Muscle of back (tissue), 11 donors: ENCODE data around the gene SEC24C. TPM values are rescaled to one million over a fixed set of nuclear protein-coding genes. Genes with fewer than 3 reads are reported as not detected.

ENCODE experiments used
- DNase-seq, 3 donors: peaks; one replicate each; pipeline versions ENCODE4 v3.0.0 to v3.0.0-alpha.2; 2013
- polyA plus RNA-seq, 10 donors: library from polyadenylated mRNA; unstranded; fragments of 120-200 nt; gene quantifications; one replicate each; pipeline ENCODE4 v1.2.1, GENCODE V29; 2013; ENCODE audit not compliant: insufficient read length in 10 of 10

SEC24C gene
- polyA plus RNA-seq, 10 donors = 43.1 to 55.6 (median 48.8) TPM

DNA sequence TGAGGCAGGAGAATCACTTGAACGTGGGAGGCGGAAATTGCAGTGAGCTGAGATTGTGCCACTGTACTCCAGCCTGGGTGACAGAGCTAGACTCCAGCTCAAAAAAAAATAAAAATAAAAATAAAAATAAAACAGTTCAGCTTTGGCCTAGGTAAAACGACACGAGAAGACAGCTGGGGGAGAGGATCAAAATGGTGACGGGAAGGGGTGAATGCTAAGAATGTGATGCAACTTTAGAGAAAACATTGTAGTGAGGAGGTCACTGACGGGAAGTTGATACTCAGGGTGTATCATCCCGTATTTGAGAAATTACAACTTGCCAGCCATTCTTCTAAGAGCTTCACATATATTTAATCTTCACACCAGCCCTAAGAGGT, 66.2 kb downstream of the SEC24C start:
- DNase-seq = no peak

DNA sequence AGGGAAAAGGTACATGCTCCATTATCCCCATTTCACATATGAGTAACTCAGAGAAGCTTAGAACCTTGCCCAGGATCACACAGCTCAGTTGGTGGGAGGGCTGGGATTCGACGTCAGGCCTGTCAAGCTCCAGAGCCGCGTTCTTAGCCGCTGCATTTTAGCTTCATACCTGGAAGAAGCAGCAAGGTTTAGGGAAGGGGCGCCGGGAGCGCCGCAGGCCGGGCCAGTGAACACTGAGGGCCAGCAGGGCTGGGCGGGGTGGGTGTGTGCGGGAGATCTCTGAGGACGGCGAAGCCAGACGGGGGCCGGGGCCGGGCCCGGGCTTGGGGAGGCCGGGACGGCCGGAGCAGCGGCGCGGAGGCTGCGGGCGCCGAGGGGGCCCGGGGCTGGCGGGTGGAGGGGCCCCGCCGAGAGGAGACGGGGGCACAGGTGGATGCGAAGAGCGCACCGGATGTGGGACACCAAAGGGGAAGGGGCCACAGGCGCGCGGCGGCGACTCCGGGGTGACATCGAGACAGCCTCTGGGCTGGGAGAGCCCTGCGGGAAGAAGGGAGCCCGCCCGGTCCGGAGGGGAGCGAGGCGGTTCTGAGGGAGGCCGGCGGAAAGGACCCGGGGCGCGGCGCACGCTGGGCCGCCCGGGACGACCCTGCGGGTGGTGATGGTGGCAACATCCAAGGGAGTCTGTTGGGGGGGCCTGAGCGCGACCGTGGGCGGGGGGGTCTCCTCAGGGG, 66.7 kb downstream of the SEC24C start:
- DNase-seq = peak in 1 of 3 donors; percentile 24

GRCh38 chr10:73812657-73813056, 68.5 kb downstream of the SEC24C start:
- no peak for DNase-seq

- no peak for DNase-seq
These were observed 69.2 kb downstream of the SEC24C start for GRCh38 chr10:73813333-73813732.

- no peak for DNase-seq
These were observed 70.2 kb downstream of the SEC24C start for GRCh38 chr10:73814276-73814895.

GRCh38 chr10:73814896-73815718, 70.9 kb downstream of the SEC24C start:
- DNase-seq = no peak

- no peak for DNase-seq
These were observed 71.5 kb downstream of the SEC24C start for GRCh38 chr10:73815719-73816030.

- no peak for DNase-seq
These were observed 73.0 kb downstream of the SEC24C start for GRCh38 chr10:73816917-73817729.

DNA sequence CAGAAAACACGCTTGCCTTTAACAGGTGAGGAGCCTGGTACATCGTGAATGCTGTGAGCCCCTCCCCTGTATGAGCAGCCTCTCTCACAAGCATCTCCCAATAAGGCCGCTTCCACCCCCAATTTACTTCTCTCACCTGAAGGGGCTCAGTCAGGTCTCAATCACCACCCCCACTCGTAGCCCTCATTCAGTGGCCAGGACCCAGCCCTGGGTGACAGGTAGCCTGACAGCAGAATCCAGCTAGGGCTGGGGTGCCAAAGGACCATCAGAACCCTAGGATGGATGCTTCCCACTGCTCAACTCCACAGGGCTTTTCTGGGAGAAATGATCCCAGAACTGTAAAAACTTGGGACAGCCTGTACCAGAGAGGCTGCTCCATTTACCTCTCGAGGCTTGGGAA, 73.7 kb downstream of the SEC24C start:
- no peak for DNase-seq

- no peak for DNase-seq
These were observed 74.2 kb downstream of the SEC24C start for GRCh38 chr10:73818402-73818801.

GRCh38 chr10:73819081-73819480, 74.9 kb downstream of the SEC24C start:
- no peak for DNase-seq

DNA sequence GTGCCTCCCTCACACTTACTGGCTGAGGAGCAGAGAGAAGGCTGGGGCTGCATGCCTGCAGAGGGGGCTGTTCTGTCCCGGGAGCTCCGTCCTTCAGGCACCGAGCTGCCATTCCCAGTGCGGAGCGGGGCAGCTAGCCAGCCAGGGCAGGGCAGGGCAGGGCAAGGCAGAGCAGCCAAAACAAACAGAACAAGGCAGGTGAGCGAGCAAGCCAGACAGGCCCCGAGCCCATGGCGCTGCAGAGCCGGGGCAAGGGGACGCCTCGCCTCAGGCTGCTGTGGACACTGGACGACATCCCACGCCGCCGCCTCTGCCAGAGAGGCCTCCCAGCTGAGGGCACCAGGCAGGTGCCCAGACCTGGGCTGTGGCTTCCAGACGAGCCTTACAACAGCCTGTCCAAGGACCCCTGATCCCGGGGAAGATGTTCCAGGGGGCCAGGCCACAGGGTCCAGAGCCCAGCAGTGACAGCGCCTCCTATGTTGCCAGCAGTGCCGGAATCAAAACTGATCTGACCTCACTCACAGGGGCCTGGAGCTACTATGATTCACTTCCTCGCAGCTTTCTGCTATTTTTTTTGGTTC, 75.4 kb downstream of the SEC24C start:
- DNase-seq = no peak

Other genes starting within 250 kb of the SEC24C start
- gene PPP3CB, start 248.3 kb upstream of the SEC24C start, polyA plus RNA-seq = 100 to 1,000 TPM in 9 of 10 donors, 10 to 100 TPM in 1; 98.1 to 203 (median 161) TPM
- gene USP54, start 153.0 kb upstream of the SEC24C start, polyA plus RNA-seq = 10 to 100 TPM in 9 of 10 donors, 1 to 10 TPM in 1; 9.7 to 28.3 (median 15.8) TPM
- 100 to 1,000 TPM; 161 to 618 (median 528) TPM for gene MYOZ1, start 102.9 kb upstream of the SEC24C start, polyA plus RNA-seq
- gene SYNPO2L, start 88.3 kb upstream of the SEC24C start, polyA plus RNA-seq = 100 to 1,000 TPM in 9 of 10 donors, 10 to 100 TPM in 1; 90.0 to 271 (median 190) TPM
- gene AGAP5, start 46.3 kb upstream of the SEC24C start, polyA plus RNA-seq = 10 to 100 TPM in 5 of 10 donors, 1 to 10 TPM in 5; 3.3 to 22.8 (median 9.9) TPM
- 10 to 100 TPM; 27.8 to 37.4 (median 33.1) TPM for gene CHCHD1, start 37.7 kb downstream of the SEC24C start, polyA plus RNA-seq
- gene ZSWIM8, start 41.2 kb downstream of the SEC24C start, polyA plus RNA-seq = 10 to 100 TPM; 53.3 to 85.7 (median 67.2) TPM
- 10 to 100 TPM; 13.3 to 23.4 (median 20.4) TPM for gene NDST2, start 67.2 kb downstream of the SEC24C start, polyA plus RNA-seq
- 10 to 100 TPM; 20.6 to 33.8 (median 28.1) TPM for gene CAMK2G, start 130.2 kb downstream of the SEC24C start, polyA plus RNA-seq
- 10 to 100 TPM; 22.4 to 39.2 (median 28.3) TPM for gene PLAU, start 166.8 kb downstream of the SEC24C start, polyA plus RNA-seq